ENCODE results near the gene TASOR2. TPM values are rescaled to one million over a fixed set of nuclear protein-coding genes. Genes with fewer than 3 reads are reported as not detected.

Gene TASOR2
- total and polyA plus RNA-seq, 9 of the 15 experiments (the other 6 are each of a cell fraction or from before 2014, with no cell fraction given): 12.7 to 75.3 (median 52.3) TPM

DNA sequence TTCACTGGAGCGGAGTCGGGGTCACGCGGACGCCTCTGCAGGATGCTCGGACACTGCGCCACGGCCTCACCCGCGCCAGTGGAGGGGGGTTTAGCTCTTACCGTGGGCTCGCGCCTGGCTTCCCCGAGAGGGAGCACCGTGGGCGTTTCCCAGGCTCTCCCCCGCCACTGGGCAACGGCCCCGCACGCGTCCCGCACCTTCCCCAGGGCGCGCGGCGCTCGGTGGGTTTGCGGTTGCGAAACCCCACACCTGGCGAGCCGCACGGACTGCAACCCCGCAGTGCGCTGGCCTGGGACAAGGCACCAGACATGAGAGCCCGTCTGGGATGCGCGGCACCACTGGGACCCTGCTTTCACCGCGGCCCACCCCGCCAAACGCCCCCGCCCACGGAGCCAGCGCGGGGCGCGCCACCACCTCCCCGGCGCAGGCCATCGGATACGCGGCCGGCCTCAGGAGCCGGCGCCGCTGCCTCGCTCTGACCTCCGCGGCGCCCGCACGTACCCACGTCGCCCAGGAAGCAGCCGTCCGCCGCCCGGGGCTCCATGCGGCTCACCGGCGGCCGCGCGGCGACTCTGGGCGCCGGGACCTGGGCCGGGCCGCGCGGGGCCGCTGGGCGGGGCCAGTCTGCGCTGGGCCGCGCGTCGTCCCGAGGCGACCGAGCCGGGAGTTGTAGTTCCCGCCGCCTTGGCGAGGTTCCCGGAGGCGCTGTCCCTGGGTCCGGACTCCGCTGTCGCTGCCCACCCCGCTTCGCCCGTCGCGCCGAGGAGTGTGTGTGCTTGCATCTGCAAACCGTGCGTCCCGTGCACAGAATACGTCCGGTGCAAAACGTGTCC, 18.4 kb upstream of the TASOR2 start, which contains the start of gene ASB13 (continued):
- TF ChIP-seq GTF3C2 (IDR thresholded peaks at IDR 0.05; ENCODE audit: borderline replicate concordance, extremely low read depth, insufficient read length) (no peak), E2F8 (IDR thresholded peaks at IDR 0.05; ENCODE audit: low read depth, partially characterized antibody) (no peak), SREBF1 (IDR thresholded peaks at IDR 0.05; ENCODE audit: borderline replicate concordance, low read depth, low read length) (no peak), SMARCA5 (IDR thresholded peaks at IDR 0.05) (no peak), ZNF584 (CRISPR knock-in tag; IDR thresholded peaks at IDR 0.05; ENCODE audit: low read depth) (no peak), CAMTA2 (CRISPR knock-in tag; conservative IDR thresholded peaks at IDR 0.05) (no peak), ZHX1 (conservative IDR thresholded peaks at IDR 0.05; ENCODE audit: low read length) (no peak), ATF6 (CRISPR knock-in tag; IDR thresholded peaks at IDR 0.05) (no peak), POLR2G (IDR thresholded peaks at IDR 0.05; ENCODE audit: low read depth, low read length) (peak; percentile 90), CGGBP1 (CRISPR knock-in tag; IDR thresholded peaks at IDR 0.05) (no peak), ZBTB9 (CRISPR knock-in tag; IDR thresholded peaks at IDR 0.05) (0 out of 2 replicates have a peak, but pooled peaks have one; percentile 58)

Measured in K562 (cell line).